HG02840 (cell line): ENCODE data around the gene EML6.

Experiments used
- ATAC-seq: cut with Tn5 transposase; IDR thresholded peaks from one replicate; pipeline ENCODE4 v1.9.1; 2021; ENCODE audit warnings: mild to moderate bottlenecking, moderate library complexity, moderate number of reproducible peaks; ENCODE audit not compliant: unreplicated experiment, low FRiP score

Gene EML6

GRCh38 chr2:54957321-54957999, 234.0 kb downstream of the EML6 start:
- ATAC-seq, result no peak

- ATAC-seq, result no peak
These were observed 235.4 kb downstream of the EML6 start for GRCh38 chr2:54958717-54959371.

- ATAC-seq, result no peak
These were observed 236.7 kb downstream of the EML6 start for GRCh38 chr2:54960164-54960563.

- no peak for ATAC-seq
These were observed 239.0 kb downstream of the EML6 start for GRCh38 chr2:54962511-54962910.

GRCh38 chr2:54962935-54963440, 239.5 kb downstream of the EML6 start:
- no peak for ATAC-seq

GRCh38 chr2:54963476-54963875, 240.0 kb downstream of the EML6 start:
- ATAC-seq, result no peak

GRCh38 chr2:54964271-54964670, 240.8 kb downstream of the EML6 start:
- ATAC-seq, result no peak

- ATAC-seq, result no peak
These were observed 241.4 kb downstream of the EML6 start for GRCh38 chr2:54964816-54965215.

GRCh38 chr2:54965425-54965824, 242.0 kb downstream of the EML6 start:
- ATAC-seq, result no peak

- ATAC-seq, result no peak
These were observed 242.8 kb downstream of the EML6 start for GRCh38 chr2:54966165-54966832.

GRCh38 chr2:54966837-54967236, 243.4 kb downstream of the EML6 start:
- no peak for ATAC-seq

- ATAC-seq, result no peak
These were observed 243.8 kb downstream of the EML6 start for GRCh38 chr2:54967269-54967668.

GRCh38 chr2:54967759-54968365, 244.4 kb downstream of the EML6 start:
- no peak for ATAC-seq

- no peak for ATAC-seq
These were observed 245.2 kb downstream of the EML6 start for GRCh38 chr2:54968561-54969218.

GRCh38 chr2:54969295-54969939, 246.0 kb downstream of the EML6 start:
- ATAC-seq, result no peak

- ATAC-seq, result no peak
These were observed 246.5 kb downstream of the EML6 start for GRCh38 chr2:54969940-54970338.

- no peak for ATAC-seq
These were observed 251.7 kb downstream of the EML6 start for GRCh38 chr2:54975175-54975574.

GRCh38 chr2:54975598-54976492, 252.4 kb downstream of the EML6 start:
- no peak for ATAC-seq

GRCh38 chr2:54977149-54977548, 253.7 kb downstream of the EML6 start:
- peak; percentile 83 for ATAC-seq
